ENCODE results near the gene ADAMTSL2.

ADAMTSL2 gene

DNA sequence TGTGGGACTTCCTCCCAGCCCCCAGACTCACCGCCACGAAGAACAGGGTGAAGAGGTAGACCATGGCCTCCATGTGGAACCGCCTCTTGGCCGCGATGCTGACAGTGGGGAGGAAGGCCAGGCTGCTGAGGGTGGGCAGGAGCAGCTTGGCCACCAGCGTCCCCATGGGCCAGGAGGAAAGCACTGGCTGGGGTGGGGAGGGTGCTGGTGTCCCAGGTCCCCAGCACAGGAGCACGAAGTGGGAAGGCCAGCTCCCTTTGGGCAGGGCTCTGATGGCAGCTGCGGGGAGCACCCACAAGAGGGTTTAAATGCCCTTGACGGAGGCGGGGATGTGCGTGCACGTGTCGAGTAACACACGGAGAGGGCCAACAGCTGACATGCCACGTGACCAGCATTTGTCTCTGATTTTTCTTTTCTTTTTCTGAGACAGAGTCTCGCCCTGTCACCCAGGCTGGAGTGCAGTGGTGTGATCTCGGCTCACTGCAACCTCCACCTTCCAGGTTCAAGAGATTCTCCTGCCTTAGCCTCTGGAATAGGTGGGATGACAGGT is 9.8 kb upstream of the ADAMTSL2 start, which contains the start of gene MYMK:
Gene MYMK (minus strand): TSS at position 281 of the 550 bp plus-strand sequence. CDS start 115 bp downstream, at position 166.
- Histone ChIP-seq H3K4me3 (ENCODE audit: low read length) (no peak within 1 kb of the TSS), H3K27me3 (ENCODE audit: control insufficient read depth, insufficient read depth, low read length) (peaks cover 3% of the 10 kb centered on the region), H3K9me3 (ENCODE audit: control insufficient read depth, low read length) (no peaks in the 10 kb centered on the region), H3K36me3 (ENCODE audit: control insufficient read depth, insufficient read depth, low read length) (no peaks in the 10 kb centered on the region), H3K9ac (ENCODE audit: low read length) (no peak within 1 kb of the TSS), H3K4me1 (ENCODE audit: control insufficient read depth, insufficient read depth, low read length) (peaks cover 13% of the 10 kb centered on the region)

GRCh38 chr9:133525677-133526076 is 8.8 kb upstream of the ADAMTSL2 start:
- Histone ChIP-seq H3K27me3 (ENCODE audit: control insufficient read depth, insufficient read depth, low read length) (peaks cover 3% of the 10 kb centered on the region), H3K4me3 (ENCODE audit: low read length) (no peak overlapping the region), H3K36me3 (ENCODE audit: control insufficient read depth, insufficient read depth, low read length) (no peaks in the 10 kb centered on the region), H3K4me1 (ENCODE audit: control insufficient read depth, insufficient read depth, low read length) (peaks cover 13% of the 10 kb centered on the region), H3K9me3 (ENCODE audit: control insufficient read depth, low read length) (no peaks in the 10 kb centered on the region), H3K9ac (ENCODE audit: low read length) (no peak overlapping the region)

- Histone ChIP-seq H3K9ac (ENCODE audit: low read length) (no peak overlapping the region), H3K4me3 (ENCODE audit: low read length) (no peak overlapping the region), H3K27me3 (ENCODE audit: control insufficient read depth, insufficient read depth, low read length) (peaks cover 3% of the 10 kb centered on the region), H3K9me3 (ENCODE audit: control insufficient read depth, low read length) (no peaks in the 10 kb centered on the region), H3K36me3 (ENCODE audit: control insufficient read depth, insufficient read depth, low read length) (no peaks in the 10 kb centered on the region), H3K4me1 (ENCODE audit: control insufficient read depth, insufficient read depth, low read length) (peaks cover 13% of the 10 kb centered on the region)
Measured at GRCh38 chr9:133526721-133527321, 7.7 kb upstream of the ADAMTSL2 start.

- H3K4me1 ChIP-seq (ENCODE audit: control insufficient read depth, insufficient read depth, low read length): peaks cover 8% of the 10 kb centered on the region
- no peak overlapping the region for H3K9ac ChIP-seq (ENCODE audit: low read length)
- no peaks in the 10 kb centered on the region for H3K36me3 ChIP-seq (ENCODE audit: control insufficient read depth, insufficient read depth, low read length)
- no peaks in the 10 kb centered on the region for H3K9me3 ChIP-seq (ENCODE audit: control insufficient read depth, low read length)
- H3K4me3 ChIP-seq (ENCODE audit: low read length): no peak overlapping the region
- peaks cover 3% of the 10 kb centered on the region for H3K27me3 ChIP-seq (ENCODE audit: control insufficient read depth, insufficient read depth, low read length)
Measured at GRCh38 chr9:133527444-133527920, 7.0 kb upstream of the ADAMTSL2 start.

DNA sequence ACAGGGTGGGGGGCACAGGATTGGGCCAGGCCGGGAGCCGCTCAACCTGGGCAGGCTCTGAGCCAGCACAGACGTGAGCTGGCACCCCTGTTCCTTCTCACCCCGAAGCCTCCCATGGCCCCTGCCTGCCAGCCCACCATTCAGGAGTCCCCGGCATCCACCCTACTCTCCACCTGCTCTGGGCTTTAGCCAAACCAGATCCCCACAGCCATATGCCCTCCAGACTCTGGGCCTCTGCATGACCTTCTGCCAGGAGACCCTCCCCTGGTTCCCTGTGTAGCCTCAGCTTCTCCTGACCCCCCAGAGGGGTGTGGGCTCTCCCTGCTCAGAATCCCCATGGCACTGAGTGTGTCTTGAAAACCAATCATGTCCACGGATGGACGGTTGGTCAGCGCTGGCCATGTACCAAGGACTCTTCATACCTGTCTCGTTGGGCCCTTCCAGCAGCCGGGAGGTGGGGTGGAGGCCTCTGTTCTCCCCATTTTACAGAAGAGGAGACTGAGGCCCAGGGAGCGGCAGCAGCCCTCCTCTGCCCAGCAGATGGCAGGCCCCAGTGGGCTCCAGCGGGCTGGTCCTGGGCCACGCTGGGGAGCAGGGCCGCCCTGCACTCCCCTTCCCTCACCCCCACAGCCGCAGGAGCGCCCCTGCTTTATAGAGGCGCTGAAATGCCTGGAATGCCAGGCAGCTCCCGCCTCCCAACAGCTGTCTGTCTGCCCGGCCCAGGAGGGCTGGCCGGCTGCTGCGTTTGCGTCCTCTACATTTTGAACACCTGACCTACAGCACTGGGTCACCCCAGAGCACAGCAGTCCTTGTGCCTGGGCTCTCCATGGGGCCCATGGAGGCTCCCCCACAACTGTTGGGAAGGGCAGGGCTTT is 6.3 kb upstream of the ADAMTSL2 start:
- H3K36me3 ChIP-seq (ENCODE audit: control insufficient read depth, insufficient read depth, low read length): no peaks in the 10 kb centered on the region
- no peak overlapping the region for H3K9ac ChIP-seq (ENCODE audit: low read length)
- H3K27me3 ChIP-seq (ENCODE audit: control insufficient read depth, insufficient read depth, low read length): peaks cover 10% of the 10 kb centered on the region
- H3K4me3 ChIP-seq (ENCODE audit: low read length): no peak overlapping the region
- no peaks in the 10 kb centered on the region for H3K9me3 ChIP-seq (ENCODE audit: control insufficient read depth, low read length)
- peaks cover 4% of the 10 kb centered on the region for H3K4me1 ChIP-seq (ENCODE audit: control insufficient read depth, insufficient read depth, low read length)

DNA sequence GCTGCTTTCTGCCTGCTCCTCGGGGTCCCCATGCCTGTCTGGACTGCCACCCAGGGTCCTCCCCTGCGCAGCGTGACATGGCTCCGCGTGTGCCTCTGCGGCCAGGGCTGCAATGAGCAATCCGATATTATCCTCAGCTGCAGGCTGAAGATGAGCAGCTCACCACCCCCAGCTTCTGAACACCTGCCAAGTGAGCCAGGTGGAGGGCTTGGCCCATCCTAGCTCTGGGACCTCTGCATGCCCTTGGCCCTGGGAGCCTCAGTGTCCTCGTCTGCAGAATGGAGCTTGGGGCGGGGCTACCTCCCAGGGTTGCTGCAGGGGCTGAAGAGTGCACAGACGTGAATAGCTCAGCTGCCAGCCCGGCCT is 5.6 kb upstream of the ADAMTSL2 start:
- no peaks in the 10 kb centered on the region for H3K9me3 ChIP-seq (ENCODE audit: control insufficient read depth, low read length)
- peaks cover 16% of the 10 kb centered on the region for H3K27me3 ChIP-seq (ENCODE audit: control insufficient read depth, insufficient read depth, low read length)
- peaks cover 4% of the 10 kb centered on the region for H3K4me1 ChIP-seq (ENCODE audit: control insufficient read depth, insufficient read depth, low read length)
- H3K36me3 ChIP-seq (ENCODE audit: control insufficient read depth, insufficient read depth, low read length): no peaks in the 10 kb centered on the region
- no peak overlapping the region for H3K4me3 ChIP-seq (ENCODE audit: low read length)
- no peak overlapping the region for H3K9ac ChIP-seq (ENCODE audit: low read length)

GRCh38 chr9:133529457-133529856 is 5.0 kb upstream of the ADAMTSL2 start:
- H3K9me3 ChIP-seq (ENCODE audit: control insufficient read depth, low read length): no peaks in the 10 kb centered on the region
- peaks cover 21% of the 10 kb centered on the region for H3K27me3 ChIP-seq (ENCODE audit: control insufficient read depth, insufficient read depth, low read length)

DNA sequence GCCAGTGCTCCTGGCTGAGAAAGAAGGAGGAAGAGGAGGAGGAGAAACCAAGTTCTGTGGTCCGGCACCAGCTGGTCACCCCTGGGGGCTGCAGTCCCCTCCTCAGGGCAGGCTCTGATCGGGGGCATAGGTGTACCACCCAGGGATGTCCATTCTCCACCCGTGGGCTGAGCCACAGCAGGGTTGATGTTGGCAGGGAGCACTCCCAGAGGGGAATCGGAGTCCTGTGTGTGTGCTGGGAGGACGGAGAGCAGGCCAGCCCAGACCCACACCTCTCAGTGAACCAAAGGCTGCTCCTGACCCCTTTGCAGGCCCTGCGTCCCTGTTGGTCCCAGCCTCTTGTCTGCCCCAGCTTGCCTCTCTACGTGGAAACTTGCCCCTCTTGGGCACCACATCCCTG is 4.6 kb upstream of the ADAMTSL2 start:
- no peak overlapping the region for H3K4me3 ChIP-seq (ENCODE audit: low read length)
- peaks cover 4% of the 10 kb centered on the region for H3K4me1 ChIP-seq (ENCODE audit: control insufficient read depth, insufficient read depth, low read length)
- H3K9me3 ChIP-seq (ENCODE audit: control insufficient read depth, low read length): no peaks in the 10 kb centered on the region
- H3K27me3 ChIP-seq (ENCODE audit: control insufficient read depth, insufficient read depth, low read length): peaks cover 22% of the 10 kb centered on the region
- no peaks in the 10 kb centered on the region for H3K36me3 ChIP-seq (ENCODE audit: control insufficient read depth, insufficient read depth, low read length)
- no peak overlapping the region for H3K9ac ChIP-seq (ENCODE audit: low read length)

More at GRCh38 chr9:133529457-133529856, 5.0 kb upstream of the ADAMTSL2 start:
- Histone ChIP-seq H3K9ac (ENCODE audit: low read length) (no peak overlapping the region), H3K36me3 (ENCODE audit: control insufficient read depth, insufficient read depth, low read length) (no peaks in the 10 kb centered on the region), H3K4me3 (ENCODE audit: low read length) (no peak overlapping the region), H3K4me1 (ENCODE audit: control insufficient read depth, insufficient read depth, low read length) (peaks cover 4% of the 10 kb centered on the region)

GRCh38 chr9:133531293-133531692 is 3.2 kb upstream of the ADAMTSL2 start:
- Histone ChIP-seq H3K9me3 (ENCODE audit: control insufficient read depth, low read length) (no peaks in the 10 kb centered on the region), H3K4me3 (ENCODE audit: low read length) (no peak overlapping the region), H3K36me3 (ENCODE audit: control insufficient read depth, insufficient read depth, low read length) (no peaks in the 10 kb centered on the region), H3K4me1 (ENCODE audit: control insufficient read depth, insufficient read depth, low read length) (peaks cover 1% of the 10 kb centered on the region), H3K27me3 (ENCODE audit: control insufficient read depth, insufficient read depth, low read length) (peaks cover 25% of the 10 kb centered on the region), H3K9ac (ENCODE audit: low read length) (no peak overlapping the region)

GRCh38 chr9:133532937-133533668 is 1.4 kb upstream of the ADAMTSL2 start:
- no peak overlapping the region for H3K9ac ChIP-seq (ENCODE audit: low read length)
- H3K4me3 ChIP-seq (ENCODE audit: low read length): no peak overlapping the region
- no peaks in the 10 kb centered on the region for H3K9me3 ChIP-seq (ENCODE audit: control insufficient read depth, low read length)
- peaks cover 25% of the 10 kb centered on the region for H3K27me3 ChIP-seq (ENCODE audit: control insufficient read depth, insufficient read depth, low read length)
- no peaks in the 10 kb centered on the region for H3K4me1 ChIP-seq (ENCODE audit: control insufficient read depth, insufficient read depth, low read length)
- H3K36me3 ChIP-seq (ENCODE audit: control insufficient read depth, insufficient read depth, low read length): no peaks in the 10 kb centered on the region

GRCh38 chr9:133533857-133534256 is 647 bp upstream of the ADAMTSL2 start:
- Histone ChIP-seq H3K9me3 (ENCODE audit: control insufficient read depth, low read length) (no peaks in the 10 kb centered on the region), H3K9ac (ENCODE audit: low read length) (peak overlapping the region; percentile 39), H3K36me3 (ENCODE audit: control insufficient read depth, insufficient read depth, low read length) (no peaks in the 10 kb centered on the region), H3K4me1 (ENCODE audit: control insufficient read depth, insufficient read depth, low read length) (no peaks in the 10 kb centered on the region), H3K27me3 (ENCODE audit: control insufficient read depth, insufficient read depth, low read length) (peaks cover 25% of the 10 kb centered on the region), H3K4me3 (ENCODE audit: low read length) (no peak overlapping the region)
